Measurements from ENCODE around the gene FREM2. TPM values are rescaled to one million over a fixed set of nuclear protein-coding genes. Genes with fewer than 3 reads are reported as not detected.

The FREM2 gene
- total RNA-seq, 1 donor from 2014 or later, result 0.54 TPM

DNA sequence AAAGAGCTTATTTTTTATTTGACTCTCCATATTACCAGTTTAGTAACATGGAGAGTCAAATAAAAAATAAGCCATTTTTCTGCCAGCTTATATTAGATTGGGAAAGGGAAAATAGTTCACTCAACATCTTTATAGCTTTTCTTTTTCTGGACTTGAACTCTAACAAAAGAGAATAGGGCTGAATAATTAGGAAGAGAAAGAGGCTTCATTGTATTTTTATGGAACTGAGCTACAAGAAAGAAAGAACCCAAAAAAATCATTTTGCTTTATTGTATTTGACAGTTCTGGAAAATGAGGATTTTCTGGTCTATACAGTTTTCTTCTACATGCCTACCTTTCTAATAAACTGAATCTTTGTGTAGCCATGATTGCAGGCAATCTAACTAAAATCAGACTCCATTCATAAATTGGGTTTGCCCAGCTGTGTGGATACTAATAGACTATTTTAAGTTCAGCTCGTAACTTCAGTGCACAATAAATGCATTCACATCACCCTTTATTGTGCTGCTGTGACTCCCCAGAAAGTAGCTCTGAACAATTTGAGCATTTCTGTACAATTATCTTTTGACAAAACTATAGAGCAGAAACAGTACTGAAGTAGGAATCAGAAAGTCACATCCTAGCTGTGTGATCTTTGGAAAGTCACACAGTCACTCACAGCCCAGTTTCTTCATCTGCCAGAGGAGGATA lies 188.5 kb downstream of the FREM2 start:
- Mint-ChIP-seq H3K9me3 (ENCODE audit: unreplicated experiment) (no peaks in the 10 kb centered on the region), H3K36me3 (ENCODE audit: unreplicated experiment) (no peaks in the 10 kb centered on the region), H3K4me1 (ENCODE audit: low read depth, unreplicated experiment) (peaks cover 7% of the 10 kb centered on the region), H3K4me3 (ENCODE audit: unreplicated experiment) (no peak overlapping the region), H3K27ac (ENCODE audit: unreplicated experiment) (no peak overlapping the region), H3K27me3 (ENCODE audit: unreplicated experiment) (peaks cover 3% of the 10 kb centered on the region)
- DNase-seq, result no peak
- no peak for TF ChIP-seq CTCF (IDR thresholded peaks at IDR 0.05; ENCODE audit: partially characterized antibody, unreplicated experiment)

GRCh38 chr13:38879278-38879677 lies 192.4 kb downstream of the FREM2 start:
- Mint-ChIP-seq H3K27me3 (ENCODE audit: unreplicated experiment) (peaks cover 3% of the 10 kb centered on the region), H3K27ac (ENCODE audit: unreplicated experiment) (no peak overlapping the region), H3K4me3 (ENCODE audit: unreplicated experiment) (no peak overlapping the region), H3K9me3 (ENCODE audit: unreplicated experiment) (no peaks in the 10 kb centered on the region), H3K4me1 (ENCODE audit: low read depth, unreplicated experiment) (peaks cover 10% of the 10 kb centered on the region), H3K36me3 (ENCODE audit: unreplicated experiment) (no peaks in the 10 kb centered on the region)
- TF ChIP-seq CTCF (IDR thresholded peaks at IDR 0.05; ENCODE audit: partially characterized antibody, unreplicated experiment), result no peak
- no peak for DNase-seq

GRCh38 chr13:38879786-38880185 lies 192.9 kb downstream of the FREM2 start:
- Mint-ChIP-seq H3K4me3 (ENCODE audit: unreplicated experiment) (no peak overlapping the region), H3K27me3 (ENCODE audit: unreplicated experiment) (peaks cover 3% of the 10 kb centered on the region), H3K36me3 (ENCODE audit: unreplicated experiment) (no peaks in the 10 kb centered on the region), H3K27ac (ENCODE audit: unreplicated experiment) (no peak overlapping the region), H3K9me3 (ENCODE audit: unreplicated experiment) (no peaks in the 10 kb centered on the region), H3K4me1 (ENCODE audit: low read depth, unreplicated experiment) (peaks cover 12% of the 10 kb centered on the region)
- no peak for TF ChIP-seq CTCF (IDR thresholded peaks at IDR 0.05; ENCODE audit: partially characterized antibody, unreplicated experiment)
- no peak for DNase-seq

- Mint-ChIP-seq H3K4me3 (ENCODE audit: unreplicated experiment) (no peak overlapping the region), H3K27ac (ENCODE audit: unreplicated experiment) (no peak overlapping the region), H3K36me3 (ENCODE audit: unreplicated experiment) (no peaks in the 10 kb centered on the region), H3K9me3 (ENCODE audit: unreplicated experiment) (no peaks in the 10 kb centered on the region), H3K4me1 (ENCODE audit: low read depth, unreplicated experiment) (peaks cover 12% of the 10 kb centered on the region), H3K27me3 (ENCODE audit: unreplicated experiment) (peaks cover 3% of the 10 kb centered on the region)
- DNase-seq, result no peak
- no peak for TF ChIP-seq CTCF (IDR thresholded peaks at IDR 0.05; ENCODE audit: partially characterized antibody, unreplicated experiment)
Measured at GRCh38 chr13:38880397-38880796, 193.5 kb downstream of the FREM2 start.

DNA sequence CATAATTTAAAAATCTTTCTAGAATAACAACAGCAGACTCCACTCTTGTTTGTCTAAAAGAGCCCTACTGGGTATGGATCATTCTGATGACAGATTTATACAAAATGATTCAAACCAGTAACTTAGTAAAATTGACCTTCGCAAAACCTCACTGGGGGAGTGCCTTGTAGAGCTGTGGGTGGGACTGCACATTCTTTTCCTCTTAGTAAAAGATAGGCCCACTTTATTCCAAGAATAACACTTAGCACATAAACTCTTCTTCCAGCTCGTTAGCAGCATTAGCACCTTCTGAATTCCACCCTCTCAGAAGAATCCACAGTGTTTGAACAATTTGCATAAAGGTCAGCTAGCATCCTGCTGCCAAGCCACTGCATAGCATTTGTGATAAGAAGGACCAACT lies 196.9 kb downstream of the FREM2 start:
- peaks cover 4% of the 10 kb centered on the region for H3K27me3 Mint-ChIP-seq (ENCODE audit: unreplicated experiment)
- no peaks in the 10 kb centered on the region for H3K36me3 Mint-ChIP-seq (ENCODE audit: unreplicated experiment)
- H3K9me3 Mint-ChIP-seq (ENCODE audit: unreplicated experiment), result no peaks in the 10 kb centered on the region
- H3K27ac Mint-ChIP-seq (ENCODE audit: unreplicated experiment), result no peak overlapping the region
- no peak for TF ChIP-seq CTCF (IDR thresholded peaks at IDR 0.05; ENCODE audit: partially characterized antibody, unreplicated experiment)
- H3K4me1 Mint-ChIP-seq (ENCODE audit: low read depth, unreplicated experiment), result peaks cover 14% of the 10 kb centered on the region
- no peak for DNase-seq
- H3K4me3 Mint-ChIP-seq (ENCODE audit: unreplicated experiment), result no peak overlapping the region
